SW480 (cell line): ENCODE data around the gene GALNT13.
A peak's percentile ranks its signal among the peaks of the same experiment; 100 is the strongest.

Experiments
- DNase-seq: peaks from one replicate; pipeline ENCODE4 v3.0.0-alpha.2; 2016; ENCODE audit warnings: low spot score

The GALNT13 gene

DNA sequence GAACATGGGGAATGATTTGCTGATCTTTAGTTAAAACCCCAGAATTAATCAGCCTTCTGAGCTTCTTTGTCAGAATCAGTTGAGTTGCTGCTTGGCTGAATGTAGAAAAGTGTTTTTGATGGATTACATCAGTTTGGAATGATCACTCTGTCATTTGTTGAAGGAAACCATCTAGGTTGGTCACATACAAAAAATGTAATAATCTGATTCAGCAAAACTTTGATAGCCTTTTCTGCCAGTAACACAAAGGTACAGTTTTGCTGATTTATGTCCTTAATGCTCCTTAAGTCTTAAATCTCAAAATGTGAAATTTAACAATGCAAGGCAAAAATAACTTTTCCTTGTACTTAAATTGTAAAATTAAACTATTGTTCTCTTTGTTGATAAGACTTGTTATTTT, 74.3 kb downstream of the GALNT13 start:
- no peak for DNase-seq

DNA sequence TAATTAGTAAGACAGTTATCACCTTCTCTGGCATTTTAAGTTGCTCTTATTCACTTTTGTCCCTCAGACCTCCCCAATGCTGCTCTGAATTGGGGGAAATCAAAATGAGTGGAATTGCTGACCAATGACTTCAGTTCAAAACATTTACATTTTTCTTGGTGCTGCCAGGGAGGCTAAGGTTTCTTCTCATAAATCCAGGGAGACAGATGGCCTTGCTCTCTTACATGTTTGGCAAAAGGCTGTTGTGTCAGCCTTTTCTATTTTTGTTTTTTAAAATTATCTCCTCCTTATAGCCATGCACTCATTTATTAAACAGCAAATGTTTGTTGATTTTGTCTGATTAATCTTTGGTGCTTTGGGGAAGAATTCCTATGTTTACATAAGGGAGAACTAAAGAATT, 82.0 kb downstream of the GALNT13 start:
- DNase-seq: no peak

DNA sequence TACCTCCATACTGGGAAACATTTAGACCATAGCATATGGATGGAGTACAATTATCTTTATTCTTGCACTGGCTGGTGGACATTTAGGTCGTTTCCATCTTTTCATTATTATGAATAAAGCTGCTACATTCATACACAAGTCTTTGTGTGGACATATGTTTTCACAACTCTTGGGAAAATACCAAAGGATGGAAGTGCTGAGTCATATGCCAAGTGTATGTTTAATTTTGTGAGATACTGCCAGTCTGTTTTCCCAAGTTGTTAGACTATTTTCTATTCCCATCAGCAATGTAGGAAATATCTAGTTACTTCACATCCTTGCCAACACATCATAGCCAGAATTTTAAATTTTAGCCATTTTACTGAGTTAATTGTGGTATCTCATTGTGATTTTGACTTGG, 91.5 kb downstream of the GALNT13 start:
- DNase-seq: no peak

DNA sequence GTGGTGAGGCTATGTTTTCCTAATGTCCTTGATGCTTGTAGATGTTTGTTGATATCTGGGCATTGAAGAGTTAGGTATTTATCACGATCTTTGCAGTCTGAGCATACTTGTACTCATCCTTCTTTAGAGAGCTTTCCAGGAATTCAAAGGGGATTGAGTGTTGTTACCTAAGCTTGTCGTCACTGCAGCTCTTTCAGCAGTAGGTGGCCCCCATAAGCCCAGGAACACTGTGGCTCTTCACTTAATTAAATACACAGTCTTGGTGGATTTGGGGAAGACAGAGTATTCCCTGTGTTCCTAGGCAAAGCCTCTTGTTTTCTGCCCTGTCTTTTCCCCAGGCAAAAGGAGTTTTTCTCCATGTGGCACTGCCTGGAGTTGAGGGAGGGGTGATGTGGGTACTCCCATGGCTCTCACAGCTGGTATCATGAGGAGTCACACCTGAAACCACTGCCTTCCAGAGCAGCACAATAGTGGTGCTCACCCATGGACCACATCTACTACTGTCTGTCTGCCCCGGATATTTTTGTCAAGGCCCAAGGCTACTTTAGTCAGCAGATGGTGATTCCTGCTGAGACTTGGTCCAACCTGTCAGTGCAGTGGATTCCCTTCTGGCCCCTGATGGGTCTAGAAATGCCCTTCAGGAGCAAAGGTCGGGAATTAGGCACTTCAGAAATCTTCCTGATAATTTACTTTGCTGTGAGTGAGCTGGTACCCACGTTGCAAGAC, 95.7 kb downstream of the GALNT13 start:
- DNase-seq: no peak

DNA sequence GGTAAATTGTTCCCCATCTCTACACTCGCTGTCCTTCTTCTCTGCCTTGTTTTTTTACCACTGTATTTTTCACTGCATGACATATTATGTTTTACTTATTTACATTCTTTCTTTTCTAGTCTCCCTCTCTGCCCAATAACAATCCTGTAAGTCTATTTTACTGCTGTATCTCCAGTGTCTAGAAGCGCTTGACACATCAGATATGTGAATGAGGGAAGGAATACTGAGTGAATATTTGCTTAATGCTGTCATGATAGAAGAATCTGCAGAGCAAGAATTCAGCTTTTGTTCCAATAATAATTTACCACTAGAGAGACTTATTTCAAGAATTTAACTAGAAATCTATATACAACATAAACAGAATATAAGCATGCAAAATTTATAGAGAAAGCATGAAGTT, 99.5 kb downstream of the GALNT13 start:
- no peak for DNase-seq

DNA sequence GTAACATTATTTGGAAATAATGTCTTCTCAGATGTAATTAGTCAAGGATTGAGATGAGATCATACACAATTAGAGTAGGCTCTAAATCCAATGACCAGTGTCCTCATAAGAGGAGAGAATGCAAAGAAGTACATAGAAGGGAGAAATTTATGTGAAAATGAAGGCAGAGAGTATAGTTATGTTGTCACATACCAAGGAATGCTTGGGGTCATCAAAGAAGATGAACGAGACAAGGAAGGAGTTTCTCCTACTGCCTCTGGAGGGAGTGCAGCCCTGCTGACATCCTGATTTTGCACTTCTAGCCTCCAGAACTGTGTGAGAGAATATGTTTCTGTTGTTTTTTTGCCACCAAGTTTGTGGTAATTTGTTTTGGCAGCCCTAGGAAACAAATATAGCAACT, 100.1 kb downstream of the GALNT13 start:
- DNase-seq: no peak

DNA sequence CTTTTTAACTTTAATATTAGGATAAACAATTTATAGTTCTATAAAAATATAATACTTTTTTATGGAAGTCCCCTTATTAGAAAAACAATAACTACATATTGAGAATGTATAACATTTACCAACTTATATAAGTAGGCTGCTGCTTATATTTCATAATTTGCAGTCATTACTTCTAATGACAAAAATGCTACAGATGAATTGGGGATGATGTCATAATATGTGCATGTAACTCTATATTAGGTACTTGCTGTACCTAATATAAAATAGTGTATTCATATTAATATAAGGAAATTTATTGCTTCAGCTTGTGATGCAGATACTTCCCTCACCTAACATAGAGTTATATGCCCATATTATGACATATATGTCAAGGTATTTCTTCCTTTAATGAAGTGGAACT, 100.7 kb downstream of the GALNT13 start:
- no peak for DNase-seq

DNA sequence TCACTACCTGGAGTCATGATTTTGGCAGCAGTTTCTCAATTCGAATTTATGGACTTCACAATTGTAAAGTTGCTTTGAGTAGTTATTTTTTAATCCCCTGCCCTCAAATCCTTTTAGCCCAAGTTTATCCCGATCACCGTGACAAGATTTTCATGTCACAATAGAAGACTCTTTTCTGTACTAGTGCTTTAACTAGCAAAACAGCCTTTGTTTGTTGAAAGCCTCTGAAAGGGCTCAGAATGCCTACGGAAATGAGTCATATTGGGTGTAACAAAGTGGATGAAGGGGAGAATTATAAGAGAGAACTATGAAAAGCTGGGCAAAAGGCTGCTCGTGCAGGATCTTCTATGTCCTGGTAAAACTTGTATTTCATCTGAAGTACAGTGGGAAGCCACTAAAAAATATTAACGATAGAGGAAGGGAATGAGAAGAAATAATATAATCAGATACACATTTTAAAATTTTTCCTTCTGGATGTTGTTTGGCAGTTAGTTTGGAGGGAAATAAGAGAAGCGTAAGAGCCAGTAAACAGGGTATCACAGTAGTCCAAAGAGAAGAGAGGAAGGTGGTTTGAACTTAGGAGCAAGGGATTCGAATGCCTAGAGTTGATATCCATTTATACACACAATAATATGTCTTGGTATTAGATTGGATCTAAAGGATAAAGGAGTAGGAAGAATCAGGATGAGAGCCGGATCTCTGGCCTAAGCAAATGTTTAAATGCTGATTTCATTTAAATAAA, 114.9 kb downstream of the GALNT13 start:
- DNase-seq: peak; percentile 25

DNA sequence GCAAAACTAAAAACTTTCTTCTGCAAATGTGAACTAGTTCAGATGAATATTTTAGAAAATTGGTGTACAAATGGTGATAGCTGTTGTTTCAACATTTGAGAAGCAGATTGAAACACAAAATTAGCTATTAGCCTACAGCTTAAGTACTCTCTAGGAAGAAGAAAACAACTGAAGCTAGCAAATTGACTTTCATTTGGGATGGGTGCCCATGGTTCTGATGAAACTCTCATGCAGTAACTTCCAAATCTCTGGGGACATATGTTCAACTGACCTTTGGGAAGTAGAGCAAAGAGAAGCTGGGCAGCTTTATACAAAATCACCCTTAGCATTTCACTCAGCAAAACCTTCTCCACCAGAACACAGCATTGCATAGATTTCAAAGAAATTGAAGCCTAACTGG, 119.0 kb downstream of the GALNT13 start:
- DNase-seq: no peak

DNA sequence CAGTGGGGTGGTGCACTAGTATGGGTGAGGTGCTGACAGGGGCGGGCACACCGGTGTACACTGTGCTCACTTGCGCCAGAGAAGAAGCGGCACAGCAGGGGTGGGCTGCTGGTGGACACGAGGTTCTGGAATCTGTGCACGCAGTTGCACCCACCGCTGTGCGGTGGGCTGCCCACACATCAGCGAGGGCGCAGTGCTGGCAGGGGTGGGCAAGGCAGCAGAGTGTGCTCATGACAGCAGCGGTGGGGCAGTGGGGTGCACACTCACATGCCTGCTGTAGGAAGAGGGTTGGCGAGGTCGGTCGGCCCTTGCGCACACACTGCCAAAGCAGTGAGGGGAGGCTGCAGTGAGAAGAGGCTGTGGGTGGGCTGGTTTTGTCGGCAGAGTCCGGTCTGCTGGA, 141.8 kb downstream of the GALNT13 start:
- no peak for DNase-seq

DNA sequence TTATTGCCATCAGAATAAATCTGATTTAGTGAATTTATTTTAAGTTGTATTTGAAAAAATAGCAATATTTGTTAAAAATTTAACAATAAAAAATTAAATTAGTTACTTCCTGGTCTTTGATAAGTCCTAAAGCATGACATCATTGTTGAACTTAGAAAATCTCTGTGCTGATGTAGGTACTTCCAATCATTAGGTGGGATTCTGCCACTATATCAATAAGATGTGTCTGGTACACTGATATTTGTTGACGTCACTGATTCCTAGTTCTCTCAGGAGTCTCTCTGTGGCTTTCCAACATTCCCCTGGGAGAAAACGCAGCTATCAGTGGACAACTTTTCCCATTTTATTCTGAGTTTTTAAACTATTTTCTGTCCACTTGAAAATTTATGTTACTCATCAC, 143.5 kb downstream of the GALNT13 start:
- no peak for DNase-seq

DNA sequence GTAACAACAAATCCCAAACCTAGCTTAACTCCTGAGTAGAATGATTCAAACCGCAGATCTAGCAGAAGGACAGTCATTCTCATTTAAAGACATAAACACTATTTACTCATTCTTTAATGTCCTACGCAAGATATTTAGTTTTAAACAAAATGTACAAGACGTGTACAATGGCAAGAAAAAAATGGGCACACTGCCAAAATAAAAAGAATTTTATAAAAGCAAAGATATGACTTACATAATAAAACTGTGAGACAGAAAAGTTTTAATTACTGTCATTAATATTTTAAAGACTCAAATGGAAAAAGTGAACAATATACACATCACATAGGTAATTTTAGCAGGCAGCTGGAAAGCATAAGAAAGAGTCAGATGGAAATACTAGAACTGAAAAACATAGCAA, 157.8 kb downstream of the GALNT13 start:
- DNase-seq: no peak

DNA sequence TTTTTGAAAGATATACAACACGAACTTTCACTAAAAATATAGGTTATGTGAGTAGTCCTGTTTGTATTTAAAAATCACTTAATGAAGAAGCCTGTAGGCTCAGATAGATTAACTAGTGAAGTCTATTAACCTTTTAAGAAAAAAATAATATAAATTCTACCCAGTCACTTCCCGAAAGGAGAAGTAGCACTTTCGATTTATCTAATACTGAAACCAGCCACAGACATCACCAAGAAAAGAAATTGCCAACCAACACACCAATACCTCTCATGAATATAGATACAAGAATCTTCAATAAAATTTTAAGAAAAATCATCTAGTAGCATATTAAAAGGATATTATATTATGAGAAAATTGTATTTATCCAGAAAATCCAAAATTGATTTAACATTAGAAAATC, 160.5 kb downstream of the GALNT13 start:
- no peak for DNase-seq

DNA sequence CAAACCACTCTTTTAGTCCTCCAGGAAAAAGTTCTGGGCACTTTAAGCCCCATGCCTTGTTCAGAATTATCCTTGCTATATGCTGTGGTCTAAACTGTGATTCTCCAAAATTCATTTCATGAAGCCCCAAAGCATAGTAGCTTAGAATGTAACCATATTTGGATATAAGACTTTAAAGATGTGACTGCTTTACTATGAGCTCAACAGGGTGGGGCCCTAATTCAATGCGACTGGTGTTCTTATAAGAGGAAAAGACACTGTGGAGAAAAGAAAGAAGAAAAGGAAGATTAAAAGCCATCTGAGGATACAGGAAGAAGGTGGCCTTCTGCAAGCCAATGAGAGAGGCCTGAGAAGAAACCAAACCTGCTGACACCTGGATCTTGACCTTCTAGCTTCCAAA, 174.8 kb downstream of the GALNT13 start:
- no peak for DNase-seq

DNA sequence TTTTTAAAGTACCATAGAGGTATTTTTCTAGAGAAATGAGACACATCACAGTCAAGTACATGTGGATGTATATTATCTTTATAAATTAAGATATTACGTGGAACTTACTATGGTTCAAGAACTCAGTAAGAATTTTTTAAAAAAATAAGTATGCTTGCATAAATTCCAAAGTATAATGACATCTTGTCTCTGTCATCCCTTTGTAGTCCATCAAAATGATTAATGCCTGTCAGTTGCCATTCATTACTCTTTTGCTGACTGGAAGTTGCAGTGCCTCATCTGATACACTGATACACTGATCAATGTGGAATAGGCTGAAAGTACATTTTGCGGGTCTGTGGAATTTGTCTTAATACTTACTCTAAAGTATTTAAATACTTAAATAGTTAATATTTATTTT, 177.2 kb downstream of the GALNT13 start:
- DNase-seq: no peak

DNA sequence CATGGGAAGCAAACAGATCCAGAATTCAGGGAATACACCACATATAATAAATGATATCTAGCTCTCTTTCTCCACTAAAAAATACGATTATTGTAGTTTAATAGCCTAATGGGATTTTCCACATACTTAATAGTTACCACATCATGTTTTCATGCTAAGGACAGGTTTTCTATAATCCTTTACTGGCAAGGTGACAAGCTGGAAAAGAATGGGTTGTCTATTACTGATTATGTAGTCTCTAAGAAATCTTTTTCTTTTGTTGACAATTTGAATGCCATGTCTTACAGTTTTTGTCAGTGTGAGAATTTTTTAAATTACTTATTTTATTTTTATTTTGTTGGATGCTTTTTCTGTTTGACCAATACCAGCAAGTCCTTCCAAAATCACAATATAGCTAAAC, 177.8 kb downstream of the GALNT13 start:
- DNase-seq: no peak

DNA sequence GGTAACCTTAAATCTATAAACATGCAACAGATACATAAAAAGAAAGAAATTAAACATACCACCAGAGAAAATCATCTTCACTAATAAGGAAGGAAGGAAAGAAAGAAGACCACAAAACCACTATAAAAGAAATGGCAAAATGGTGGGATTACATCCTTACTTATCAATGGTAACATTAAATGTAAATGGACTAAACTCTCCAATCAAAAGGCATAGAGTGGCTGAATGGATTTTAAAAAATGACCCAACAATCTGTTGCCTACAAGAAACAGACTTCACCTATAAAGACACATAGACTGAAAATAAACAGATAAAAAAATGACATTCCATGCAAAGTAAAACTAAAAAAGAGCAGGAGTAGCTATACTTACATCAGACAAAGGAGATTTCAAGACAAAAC, 195.4 kb downstream of the GALNT13 start:
- no peak for DNase-seq

DNA sequence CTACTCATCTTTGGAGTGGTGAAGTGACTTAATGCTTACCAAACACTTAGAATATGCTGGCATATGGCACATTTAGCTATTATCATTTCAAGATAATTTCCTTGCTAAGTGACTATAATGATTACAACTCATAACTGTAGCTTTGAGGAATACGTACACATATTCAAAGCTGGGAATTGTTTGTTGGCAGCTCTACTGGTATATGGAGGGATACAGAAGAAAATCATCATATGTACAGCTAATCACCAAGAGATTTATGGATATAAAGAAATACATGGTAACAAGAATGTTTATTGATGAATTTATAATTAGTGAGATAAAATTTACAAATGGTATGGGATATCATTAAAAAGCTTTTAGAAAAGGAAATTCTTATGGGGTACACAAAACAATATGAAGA, 207.2 kb downstream of the GALNT13 start:
- no peak for DNase-seq

DNA sequence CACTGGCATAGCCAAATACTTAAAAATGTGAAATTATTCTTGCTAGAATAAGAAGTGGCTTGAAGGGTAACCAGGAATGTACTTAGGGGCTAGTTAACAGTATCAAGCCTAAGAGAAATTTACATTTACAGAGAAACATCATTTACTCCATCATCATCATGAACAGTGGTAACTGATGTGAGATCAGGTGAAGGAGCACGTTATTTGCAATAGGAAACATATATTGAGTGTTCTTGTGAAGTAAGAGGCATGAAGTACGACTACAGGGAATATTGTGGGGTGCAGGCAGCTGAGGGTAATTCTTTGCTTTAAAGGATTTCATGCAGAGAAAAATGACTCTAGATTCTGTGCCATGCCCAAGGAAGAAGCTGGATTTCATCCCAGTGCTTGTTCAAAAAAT, 220.8 kb downstream of the GALNT13 start:
- DNase-seq: no peak

DNA sequence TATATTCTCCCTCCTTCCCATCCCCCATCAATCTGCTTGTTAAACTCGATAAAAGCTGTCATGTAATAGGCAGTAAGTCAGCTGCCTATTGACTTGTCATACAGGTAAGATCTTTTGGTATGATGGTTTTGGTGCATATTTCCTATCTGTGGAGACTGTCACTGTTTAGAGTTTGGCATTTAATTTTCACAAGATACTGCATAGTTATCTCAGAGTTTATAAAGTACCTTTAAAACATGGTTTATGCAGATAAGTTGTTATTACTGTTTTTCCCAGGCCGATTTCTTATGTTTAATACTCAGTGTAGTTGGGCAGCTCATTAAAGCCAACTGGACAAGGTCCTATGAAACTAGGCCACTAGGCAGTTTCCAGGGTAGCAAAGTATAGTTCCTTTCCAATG, 222.1 kb downstream of the GALNT13 start:
- DNase-seq: no peak

DNA sequence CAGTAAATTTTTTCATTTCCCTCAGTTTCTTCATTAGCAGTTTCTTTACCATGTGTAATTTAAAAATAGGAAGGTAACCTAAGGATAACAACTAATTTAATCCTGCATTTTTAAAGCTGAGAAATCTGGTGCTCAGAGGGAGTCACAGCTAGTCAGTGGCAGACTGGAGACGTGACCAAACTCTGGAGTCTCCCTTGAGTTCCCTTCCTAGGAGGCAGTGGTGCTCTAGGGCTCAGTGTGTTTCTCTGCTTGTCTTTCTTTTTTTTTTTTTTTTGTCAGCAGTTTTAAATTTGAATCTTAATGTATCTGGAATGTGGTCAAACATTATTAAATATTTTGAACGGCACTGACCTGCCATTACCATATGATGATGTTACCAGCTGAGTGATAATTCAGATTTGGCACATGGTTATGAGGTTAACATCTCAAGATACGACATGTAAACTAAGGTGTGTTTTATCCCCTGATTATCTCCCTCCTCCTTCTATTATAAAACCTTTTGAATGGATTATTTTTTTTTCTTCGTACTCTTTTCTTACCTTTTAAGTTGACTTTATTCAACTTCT, 226.2 kb downstream of the GALNT13 start:
- no peak for DNase-seq

DNA sequence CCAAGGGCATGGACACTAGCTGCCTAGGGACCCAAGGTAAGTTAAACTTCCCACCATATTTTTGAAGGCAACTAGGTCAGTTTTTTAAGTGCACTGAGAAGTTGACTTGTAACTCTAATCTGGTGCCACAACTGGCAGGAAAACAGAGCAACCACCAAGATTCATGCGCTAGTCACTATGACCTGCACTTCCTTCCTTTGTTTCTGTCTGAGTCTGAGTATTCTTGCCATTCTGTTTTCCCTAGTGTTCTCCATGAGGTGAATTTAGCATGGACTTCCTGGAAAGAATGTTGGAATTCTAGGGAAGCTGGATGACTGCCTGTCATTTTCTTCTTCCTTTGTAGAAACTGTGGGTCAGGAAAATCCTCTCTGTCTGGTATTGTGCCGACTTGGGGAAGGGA, 249.0 kb downstream of the GALNT13 start:
- DNase-seq: no peak

DNA sequence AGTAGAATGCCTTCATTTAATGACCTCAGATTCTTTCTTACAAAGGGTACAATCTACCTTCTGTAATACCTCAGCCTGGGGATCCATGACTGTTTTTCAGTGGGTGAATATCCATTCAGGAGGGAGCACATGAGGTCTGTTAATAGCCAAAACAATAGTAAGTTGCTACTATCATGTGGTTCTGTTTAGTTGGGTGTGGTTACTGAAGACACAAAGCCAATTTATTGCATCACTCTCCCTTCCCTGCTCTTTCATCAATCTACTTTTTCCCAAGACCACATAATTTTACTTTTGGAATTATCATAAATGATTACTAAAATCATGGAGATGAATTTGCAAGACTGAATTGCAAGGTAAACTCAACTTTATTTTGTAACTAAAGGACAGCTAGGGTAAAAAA, 254.2 kb downstream of the GALNT13 start:
- DNase-seq: no peak

DNA sequence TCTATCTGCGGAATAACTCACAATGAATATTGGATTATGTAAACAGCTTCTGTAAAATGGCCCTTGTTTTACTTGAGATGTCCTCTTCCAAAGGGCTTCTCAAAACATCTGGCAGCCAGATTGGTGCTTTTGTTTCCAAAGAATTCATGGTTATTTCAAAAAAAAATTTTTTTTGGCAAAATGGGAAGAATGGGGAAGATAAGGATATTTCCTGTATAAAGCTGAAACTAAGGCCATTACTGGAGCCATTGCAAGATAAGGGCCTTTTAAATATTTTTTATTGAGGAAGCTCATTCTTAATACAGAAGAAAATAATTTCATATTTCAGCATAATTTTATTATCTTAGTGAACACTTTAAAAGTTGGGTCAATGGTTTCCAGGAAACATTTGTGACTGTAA, 259.1 kb downstream of the GALNT13 start:
- no peak for DNase-seq
